Activated naive CD8-positive, alpha-beta T cell (primary cell): ENCODE results near the gene TCEA2.
A peak's percentile ranks its signal among the peaks of the same experiment; 100 is the strongest.

Source experiments
- H3K27ac Mint-ChIP-seq: one replicate; pipeline ENCODE4 v1.8.0; 2021; ENCODE audit warnings: mixed read lengths
- H3K27me3 Mint-ChIP-seq: one replicate; pipeline ENCODE4 v1.8.0; 2021; ENCODE audit warnings: mixed read lengths
- H3K36me3 Mint-ChIP-seq: one replicate; pipeline ENCODE4 v1.8.0; 2021; ENCODE audit warnings: mixed read lengths
- H3K4me1 Mint-ChIP-seq: one replicate; pipeline ENCODE4 v1.8.0; 2021; ENCODE audit warnings: low read depth, mixed read lengths
- H3K4me3 Mint-ChIP-seq: one replicate; pipeline ENCODE4 v1.8.0; 2021; ENCODE audit warnings: mild to moderate bottlenecking, mixed read lengths
- H3K9me3 Mint-ChIP-seq: one replicate; pipeline ENCODE4 v1.8.0; 2021; ENCODE audit warnings: low read depth, mixed read lengths

TCEA2 gene

GRCh38 chr20:64074963-64075362 lies 12.0 kb downstream of the TCEA2 start:
- Mint-ChIP-seq H3K36me3 (no peaks in the 10 kb centered on the region), H3K4me3 (no peak overlapping the region), H3K4me1 (peaks cover 12% of the 10 kb centered on the region), H3K27ac (no peak overlapping the region), H3K27me3 (no peaks in the 10 kb centered on the region), H3K9me3 (no peaks in the 10 kb centered on the region)

DNA sequence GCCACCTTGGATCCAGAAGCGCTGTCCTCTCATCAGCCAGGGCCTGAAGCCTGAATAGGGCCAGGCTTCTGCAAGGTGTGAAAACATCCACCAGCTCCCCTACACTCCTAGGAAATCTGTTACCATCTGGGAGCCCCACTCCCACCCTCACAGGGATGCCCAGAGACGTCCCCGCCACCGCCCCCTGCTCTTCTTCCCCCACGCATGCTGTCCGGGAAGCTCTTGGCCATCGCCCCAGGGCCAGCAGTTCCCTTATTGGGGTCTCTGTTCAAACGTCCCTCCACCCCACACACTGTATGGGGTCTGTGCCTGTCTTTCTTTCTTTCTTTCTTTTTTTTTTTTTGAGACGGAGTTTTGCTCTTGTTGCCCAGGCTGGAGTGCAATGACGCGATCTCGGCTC lies 12.6 kb downstream of the TCEA2 start:
- no peaks in the 10 kb centered on the region for H3K36me3 Mint-ChIP-seq
- H3K9me3 Mint-ChIP-seq, result no peaks in the 10 kb centered on the region
- H3K27ac Mint-ChIP-seq, result peak overlapping the region; percentile 22
- H3K27me3 Mint-ChIP-seq, result no peaks in the 10 kb centered on the region
- H3K4me3 Mint-ChIP-seq, result no peak overlapping the region
- H3K4me1 Mint-ChIP-seq, result peaks cover 13% of the 10 kb centered on the region

DNA sequence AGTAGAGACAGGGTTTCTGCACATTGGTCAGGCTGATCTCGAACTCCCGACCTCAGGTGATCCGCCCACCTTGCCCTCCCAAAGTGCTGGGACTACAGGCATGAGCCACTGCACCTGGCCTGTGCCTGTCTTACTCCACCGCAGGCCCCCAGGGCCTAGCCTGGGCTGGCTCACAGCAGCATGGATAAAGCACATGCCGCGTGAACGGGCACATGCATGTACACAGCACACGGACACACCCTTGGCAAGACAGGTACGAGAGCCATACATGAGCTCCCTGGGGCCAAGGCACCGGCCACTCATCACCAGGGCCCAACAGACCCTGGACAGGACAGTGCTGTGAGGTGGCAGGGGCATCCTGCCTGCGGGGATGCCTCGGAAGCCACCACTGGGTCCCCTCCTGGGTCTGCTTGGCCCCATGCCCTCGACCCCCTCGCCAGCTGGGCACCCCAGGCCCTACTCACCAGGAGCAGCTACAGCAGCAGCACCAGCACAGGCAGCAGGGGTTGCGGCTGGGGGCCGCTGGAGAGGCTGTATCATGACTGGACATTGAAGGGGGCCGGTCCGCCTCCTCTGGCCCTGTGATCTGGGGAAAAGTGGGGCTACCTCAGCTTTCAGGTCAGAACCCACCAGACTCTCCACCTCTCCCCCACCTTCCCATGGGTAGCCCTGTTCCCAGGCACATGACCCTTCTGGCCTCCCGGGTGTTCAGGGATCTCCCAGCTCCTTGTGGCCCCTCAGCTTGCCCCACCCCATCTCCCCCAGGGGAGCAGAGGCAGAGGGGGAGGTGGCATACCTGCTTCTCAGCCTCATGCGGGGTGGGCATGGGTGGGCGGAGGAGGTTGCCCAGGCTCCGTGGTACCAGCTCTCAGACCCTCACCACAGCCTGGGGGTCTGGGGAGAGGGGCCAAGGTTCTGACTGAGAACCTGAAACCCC lies 13.3 kb downstream of the TCEA2 start:
- H3K4me1 Mint-ChIP-seq, result peaks cover 16% of the 10 kb centered on the region
- no peak overlapping the region for H3K4me3 Mint-ChIP-seq
- H3K27me3 Mint-ChIP-seq, result no peaks in the 10 kb centered on the region
- H3K9me3 Mint-ChIP-seq, result no peaks in the 10 kb centered on the region
- H3K27ac Mint-ChIP-seq, result peak overlapping the region; percentile 79
- no peaks in the 10 kb centered on the region for H3K36me3 Mint-ChIP-seq

GRCh38 chr20:64077094-64077493 lies 14.1 kb downstream of the TCEA2 start:
- Mint-ChIP-seq H3K27ac (peak overlapping the region; percentile 70), H3K4me3 (peak overlapping the region; percentile 90), H3K27me3 (no peaks in the 10 kb centered on the region), H3K36me3 (no peaks in the 10 kb centered on the region), H3K9me3 (no peaks in the 10 kb centered on the region), H3K4me1 (peaks cover 22% of the 10 kb centered on the region)

GRCh38 chr20:64077541-64077875 lies 14.5 kb downstream of the TCEA2 start:
- H3K27me3 Mint-ChIP-seq, result no peaks in the 10 kb centered on the region
- H3K27ac Mint-ChIP-seq, result no peak overlapping the region
- peaks cover 26% of the 10 kb centered on the region for H3K4me1 Mint-ChIP-seq
- H3K36me3 Mint-ChIP-seq, result no peaks in the 10 kb centered on the region
- H3K4me3 Mint-ChIP-seq, result peak overlapping the region; percentile 90
- H3K9me3 Mint-ChIP-seq, result no peaks in the 10 kb centered on the region

- H3K9me3 Mint-ChIP-seq, result no peaks in the 10 kb centered on the region
- H3K36me3 Mint-ChIP-seq, result no peaks in the 10 kb centered on the region
- H3K27ac Mint-ChIP-seq, result peak overlapping the region; percentile 72
- H3K4me1 Mint-ChIP-seq, result peaks cover 29% of the 10 kb centered on the region
- H3K4me3 Mint-ChIP-seq, result peak overlapping the region; percentile 90
- H3K27me3 Mint-ChIP-seq, result no peaks in the 10 kb centered on the region
These were observed 15.0 kb downstream of the TCEA2 start for GRCh38 chr20:64077876-64078551.

- Mint-ChIP-seq H3K4me3 (peak overlapping the region; percentile 90), H3K9me3 (no peaks in the 10 kb centered on the region), H3K4me1 (peaks cover 32% of the 10 kb centered on the region), H3K27me3 (no peaks in the 10 kb centered on the region), H3K27ac (peak overlapping the region; percentile 46), H3K36me3 (no peaks in the 10 kb centered on the region)
These were observed 15.9 kb downstream of the TCEA2 start for GRCh38 chr20:64078934-64079272.

DNA sequence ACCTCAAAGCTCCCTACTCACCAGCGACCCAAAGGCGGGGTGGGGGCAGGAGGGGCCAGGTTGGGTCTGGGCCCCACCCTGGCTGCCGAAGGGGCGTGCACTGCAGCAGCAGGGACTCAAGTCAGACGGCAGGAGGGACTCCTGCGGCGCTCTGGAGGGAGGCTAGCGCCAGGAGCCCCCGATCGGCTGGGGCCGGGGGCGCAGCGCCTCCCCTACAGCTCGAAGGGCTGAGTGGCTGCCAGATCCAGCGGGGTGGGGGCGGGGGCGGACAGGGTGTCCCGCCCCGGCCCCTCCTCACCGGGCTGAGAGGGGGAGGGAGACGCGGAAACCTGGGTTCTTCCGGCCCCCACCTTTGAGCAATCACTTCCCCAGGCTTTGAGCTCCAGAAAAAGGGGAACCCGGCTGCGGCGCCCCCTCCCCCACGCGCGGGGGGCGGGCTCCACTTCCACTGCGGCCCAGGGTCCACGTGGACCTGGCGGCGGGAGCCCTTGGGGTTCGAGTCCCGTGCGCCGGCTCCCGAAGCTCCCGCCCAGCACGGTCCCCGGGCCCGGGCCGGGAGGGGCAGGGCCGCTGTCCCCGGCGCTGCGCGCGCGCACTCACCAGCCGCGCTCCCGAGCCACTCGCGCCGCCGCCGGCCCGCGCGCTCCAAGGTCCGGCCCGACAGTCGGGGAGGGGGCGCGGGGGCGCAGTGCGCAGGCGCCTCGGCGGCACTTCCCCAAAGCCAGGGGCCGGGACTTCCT lies 16.4 kb downstream of the TCEA2 start, which contains the start of gene RGS19:
TSS of gene RGS19 (minus strand) at position 246 of the 740 bp plus-strand sequence. CDS start 2,632 bp downstream, outside the sequence.
- no peaks in the 10 kb centered on the region for H3K27me3 Mint-ChIP-seq
- peak within 1 kb of the TSS; percentile 46 for H3K27ac Mint-ChIP-seq
- no peaks in the 10 kb centered on the region for H3K9me3 Mint-ChIP-seq
- H3K4me3 Mint-ChIP-seq, result peak within 1 kb of the TSS; percentile 90
- H3K4me1 Mint-ChIP-seq, result peaks cover 35% of the 10 kb centered on the region
- no peaks in the 10 kb centered on the region for H3K36me3 Mint-ChIP-seq

- Mint-ChIP-seq H3K9me3 (no peaks in the 10 kb centered on the region), H3K27me3 (no peaks in the 10 kb centered on the region), H3K27ac (peak within 1 kb of the TSS; percentile 46), H3K4me1 (peaks cover 35% of the 10 kb centered on the region), H3K4me3 (peak within 1 kb of the TSS; percentile 90), H3K36me3 (no peaks in the 10 kb centered on the region)
These were observed 17.2 kb downstream of the TCEA2 start, which contains the start of gene OPRL1 for GRCh38 chr20:64080013-64080812. TSS of gene OPRL1 (plus strand) at chr20:64080082. CDS start at chr20:64092721, 12,639 bp downstream.

DNA sequence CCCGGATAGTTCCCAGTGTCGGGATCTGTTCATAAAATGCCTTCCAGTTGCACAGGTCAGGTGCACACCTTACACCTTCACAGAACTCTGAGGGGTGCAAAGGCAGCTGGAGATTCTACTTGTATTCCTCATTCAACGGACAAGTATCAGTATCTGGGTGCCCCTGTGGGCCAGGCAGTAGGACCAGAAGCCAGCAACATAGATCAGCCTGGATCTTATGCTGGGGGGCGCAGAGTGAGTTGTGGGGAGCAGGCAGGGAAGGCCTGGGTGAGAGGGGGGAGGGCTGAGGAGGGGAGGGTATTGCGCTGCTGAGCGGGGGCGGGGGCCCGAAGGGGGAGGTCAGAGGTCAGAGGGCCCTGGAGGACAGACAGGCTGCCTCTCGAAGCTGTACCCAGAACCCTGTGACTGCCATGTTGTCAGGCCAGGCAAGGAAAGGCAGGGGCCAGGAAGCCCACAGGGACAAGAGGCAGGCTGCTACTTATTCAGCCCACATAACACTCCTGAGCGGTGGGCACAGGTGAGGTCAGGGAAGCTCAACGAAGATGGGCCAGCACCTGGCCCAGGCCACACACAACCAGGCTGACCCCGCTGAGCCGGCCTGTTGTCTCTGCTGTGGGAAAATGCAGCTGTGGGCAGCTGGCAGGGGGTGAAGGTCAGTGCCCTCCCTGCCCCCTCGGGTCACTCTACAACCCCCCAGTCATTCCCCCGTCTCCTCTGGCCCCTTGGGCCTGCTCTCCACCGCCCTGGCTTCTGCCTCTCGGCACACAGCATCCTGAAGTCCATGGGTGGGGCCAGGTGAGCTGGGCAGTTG lies 18.0 kb downstream of the TCEA2 start:
- Mint-ChIP-seq H3K27ac (no peak overlapping the region), H3K4me3 (peak overlapping the region; percentile 76), H3K9me3 (no peaks in the 10 kb centered on the region), H3K4me1 (peaks cover 35% of the 10 kb centered on the region), H3K27me3 (no peaks in the 10 kb centered on the region), H3K36me3 (no peaks in the 10 kb centered on the region)

DNA sequence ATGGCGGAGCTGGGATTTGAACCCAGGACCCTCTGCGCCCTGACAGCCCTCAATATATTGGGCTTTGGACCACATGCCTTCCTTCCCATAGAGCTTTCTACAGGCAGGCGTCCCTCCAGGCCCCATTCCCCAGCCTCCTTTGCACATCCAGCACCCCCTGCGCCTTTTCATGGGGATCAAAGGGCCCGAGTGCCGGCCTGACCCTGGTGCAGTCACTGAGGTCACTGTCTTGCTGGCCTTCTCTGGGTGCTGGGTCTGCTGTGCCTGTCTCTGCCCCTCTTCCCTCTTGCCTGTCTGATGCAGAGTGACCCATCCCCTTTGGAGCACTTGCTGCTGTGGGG lies 18.6 kb downstream of the TCEA2 start:
- Mint-ChIP-seq H3K36me3 (no peaks in the 10 kb centered on the region), H3K4me3 (peak overlapping the region; percentile 63), H3K27ac (no peak overlapping the region), H3K9me3 (no peaks in the 10 kb centered on the region), H3K4me1 (peaks cover 35% of the 10 kb centered on the region), H3K27me3 (no peaks in the 10 kb centered on the region)

GRCh38 chr20:64082126-64082731 lies 19.2 kb downstream of the TCEA2 start:
- peaks cover 34% of the 10 kb centered on the region for H3K4me1 Mint-ChIP-seq
- no peaks in the 10 kb centered on the region for H3K9me3 Mint-ChIP-seq
- no peaks in the 10 kb centered on the region for H3K36me3 Mint-ChIP-seq
- H3K4me3 Mint-ChIP-seq, result peak overlapping the region; percentile 68
- no peaks in the 10 kb centered on the region for H3K27me3 Mint-ChIP-seq
- H3K27ac Mint-ChIP-seq, result no peak overlapping the region

DNA sequence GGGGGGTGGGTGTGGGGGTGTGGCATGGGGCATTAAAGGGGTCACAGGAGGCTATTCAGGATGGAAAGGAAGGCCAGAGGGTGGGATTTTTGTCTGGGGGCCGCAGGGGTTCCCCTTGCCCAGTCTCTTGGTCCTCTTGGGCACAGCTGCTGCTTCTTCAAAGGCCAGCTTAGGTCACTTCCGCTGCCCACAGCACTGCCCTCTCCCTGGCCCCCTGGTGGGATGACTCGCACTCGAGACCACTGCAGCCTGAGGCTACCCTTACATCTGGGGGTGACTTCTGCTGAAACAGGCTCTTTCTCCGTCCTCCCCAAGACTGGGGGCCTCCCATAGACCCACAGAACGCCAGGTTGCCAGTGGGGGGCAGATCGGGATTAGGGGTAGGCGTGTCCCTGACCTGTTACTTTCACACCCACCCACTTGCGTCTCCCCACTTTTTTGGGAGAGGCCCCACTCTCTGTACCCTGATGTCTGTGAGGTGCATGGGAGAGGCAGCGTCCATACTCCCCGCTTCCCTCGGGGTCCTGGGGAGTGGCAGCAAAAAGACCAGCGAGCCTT lies 19.9 kb downstream of the TCEA2 start:
- peaks cover 30% of the 10 kb centered on the region for H3K4me1 Mint-ChIP-seq
- H3K4me3 Mint-ChIP-seq, result peak overlapping the region; percentile 78
- H3K27ac Mint-ChIP-seq, result no peak overlapping the region

More for the DNA sequence above, 19.9 kb downstream of the TCEA2 start:
- H3K27me3 Mint-ChIP-seq, result no peaks in the 10 kb centered on the region
- H3K36me3 Mint-ChIP-seq, result no peaks in the 10 kb centered on the region
- no peaks in the 10 kb centered on the region for H3K9me3 Mint-ChIP-seq
